ENCODE measurements around the gene FOSL1. TPM values are rescaled to one million over a fixed set of nuclear protein-coding genes. Genes with fewer than 3 reads are reported as not detected.
A peak's percentile ranks its signal among the peaks of the same experiment; 100 is the strongest.

Gene FOSL1
- 2.6 and 3.1 TPM in 2 replicates for total RNA-seq

GRCh38 chr11:65900125-65900898 lies at the start of gene FOSL1:
Gene FOSL1, minus strand, starts transcription at chr11:65900388. Its CDS starts 49 bp downstream, at chr11:65900339.
- FAIRE-seq (no peak), DNase-seq (ENCODE audit: low read depth) (peak; percentile 93)
- TF ChIP-seq CTCF (IDR thresholded peaks at IDR 0.05; ENCODE audit: insufficient read depth, low read length, severe bottlenecking) = no peak
- Histone ChIP-seq H3K4me3 (ENCODE audit: low read depth, low read length) (peak within 1 kb of the TSS; percentile 100), H3K36me3 (ENCODE audit: control insufficient read depth, insufficient read depth, low read length) (peaks cover 14% of the 10 kb centered on the region), H3K27me3 (ENCODE audit: control insufficient read depth, insufficient read depth, low read length) (no peaks in the 10 kb centered on the region)

- Histone ChIP-seq H3K36me3 (ENCODE audit: control insufficient read depth, insufficient read depth, low read length) (no peaks in the 10 kb centered on the region), H3K4me3 (ENCODE audit: low read depth, low read length) (no peak overlapping the region), H3K27me3 (ENCODE audit: control insufficient read depth, insufficient read depth, low read length) (no peaks in the 10 kb centered on the region)
- TF ChIP-seq CTCF (IDR thresholded peaks at IDR 0.05; ENCODE audit: insufficient read depth, low read length, severe bottlenecking) = no peak
- no peak for FAIRE-seq
- no peak for DNase-seq (ENCODE audit: low read depth)
These were observed 47.5 kb upstream of the FOSL1 start for GRCh38 chr11:65947603-65948125.

- FAIRE-seq (no peak), DNase-seq (ENCODE audit: low read depth) (no peak)
- H3K36me3 ChIP-seq (ENCODE audit: control insufficient read depth, insufficient read depth, low read length) = no peaks in the 10 kb centered on the region
- TF ChIP-seq CTCF (IDR thresholded peaks at IDR 0.05; ENCODE audit: insufficient read depth, low read length, severe bottlenecking) = no peak
- H3K4me3 ChIP-seq (ENCODE audit: low read depth, low read length) = no peak overlapping the region
- no peaks in the 10 kb centered on the region for H3K27me3 ChIP-seq (ENCODE audit: control insufficient read depth, insufficient read depth, low read length)
These were observed 46.9 kb upstream of the FOSL1 start for GRCh38 chr11:65947133-65947532.

GRCh38 chr11:65946655-65947054 lies 46.5 kb upstream of the FOSL1 start:
- H3K36me3 ChIP-seq (ENCODE audit: control insufficient read depth, insufficient read depth, low read length) = no peaks in the 10 kb centered on the region
- TF ChIP-seq CTCF (IDR thresholded peaks at IDR 0.05; ENCODE audit: insufficient read depth, low read length, severe bottlenecking) = no peak
- FAIRE-seq = no peak
- no peaks in the 10 kb centered on the region for H3K27me3 ChIP-seq (ENCODE audit: control insufficient read depth, insufficient read depth, low read length)
- H3K4me3 ChIP-seq (ENCODE audit: low read depth, low read length) = no peak overlapping the region
- DNase-seq (ENCODE audit: low read depth) = no peak

- no peak for FAIRE-seq
- Histone ChIP-seq H3K27me3 (ENCODE audit: control insufficient read depth, insufficient read depth, low read length) (no peaks in the 10 kb centered on the region), H3K4me3 (ENCODE audit: low read depth, low read length) (no peak overlapping the region), H3K36me3 (ENCODE audit: control insufficient read depth, insufficient read depth, low read length) (no peaks in the 10 kb centered on the region)
- no peak for TF ChIP-seq CTCF (IDR thresholded peaks at IDR 0.05; ENCODE audit: insufficient read depth, low read length, severe bottlenecking)
- no peak for DNase-seq (ENCODE audit: low read depth)
These were observed 45.9 kb upstream of the FOSL1 start for GRCh38 chr11:65945941-65946558.

Measured in bronchial epithelial cell (primary cell).